Stimulated activated CD4-positive, alpha-beta T cell treated with anti-CD3 and anti-CD28 coated beads, Interleukin-1b, Interleukin-23, amount 100 ng/mL, for 1 hour (primary cell): Measurements from ENCODE around the gene KCTD3.

Source experiments
- DNase-seq, 2 donors: peaks; one replicate each; pipeline ENCODE4 v3.0.0-alpha.2; 2020; ENCODE audit warnings: low read depth in 2 of 2

KCTD3 gene

DNA sequence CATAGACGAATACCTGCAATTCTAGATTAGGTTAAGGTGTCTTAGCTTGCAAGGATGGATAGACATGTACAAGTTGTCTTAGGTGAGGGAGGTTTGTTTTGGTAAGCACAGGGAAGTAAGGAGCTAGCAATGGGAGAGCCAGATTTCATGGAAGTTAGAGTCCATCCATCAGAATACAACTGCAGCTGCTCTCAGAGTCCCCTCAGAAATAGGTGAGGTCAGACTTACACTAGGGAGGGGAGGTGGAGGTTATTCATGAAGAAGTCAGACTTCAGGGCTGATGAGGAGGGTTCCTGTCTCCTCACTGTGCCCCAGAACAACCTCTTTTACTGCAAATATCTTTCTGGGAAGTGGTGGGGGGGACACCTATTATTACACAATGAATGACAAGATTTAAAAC, 85.3 kb downstream of the KCTD3 start:
- no peak for DNase-seq

DNA sequence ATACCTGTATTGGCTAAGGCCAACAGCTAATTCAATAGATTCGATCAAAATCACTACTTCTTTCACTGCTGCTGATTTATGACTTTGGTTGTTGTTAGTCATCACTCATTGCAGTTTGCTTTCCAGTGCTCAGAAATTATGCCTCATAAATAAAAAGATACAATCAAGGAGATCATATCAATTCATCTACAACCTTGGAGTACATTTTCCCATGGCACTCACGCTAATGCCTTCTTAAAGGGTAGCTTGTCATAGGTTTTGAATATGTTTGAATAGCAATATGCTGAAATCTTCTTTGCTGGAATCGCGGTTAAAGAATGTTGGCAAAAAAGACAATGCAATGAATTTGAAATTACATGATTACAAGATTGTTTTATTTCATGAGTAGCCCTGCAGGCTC, 89.9 kb downstream of the KCTD3 start:
- DNase-seq = no peak

DNA sequence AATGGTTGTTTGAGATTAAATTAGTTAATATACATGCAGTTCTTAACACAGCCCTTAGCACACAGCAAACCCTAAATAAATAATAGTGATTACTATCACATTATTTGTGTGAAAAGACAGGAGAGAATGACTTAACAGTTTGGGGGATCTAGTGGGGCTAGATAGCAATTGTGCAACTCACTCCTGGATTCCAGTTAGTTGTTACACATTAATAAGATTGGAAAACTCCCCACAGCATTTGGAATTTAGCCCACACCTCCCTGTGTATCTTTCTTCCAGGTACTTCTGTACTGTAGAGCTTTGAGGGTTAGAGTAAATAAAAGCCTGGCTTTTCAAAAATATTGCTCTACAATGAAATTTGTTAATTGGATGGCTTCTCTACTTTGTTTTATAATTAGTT, 93.2 kb downstream of the KCTD3 start:
- DNase-seq = no peak

DNA sequence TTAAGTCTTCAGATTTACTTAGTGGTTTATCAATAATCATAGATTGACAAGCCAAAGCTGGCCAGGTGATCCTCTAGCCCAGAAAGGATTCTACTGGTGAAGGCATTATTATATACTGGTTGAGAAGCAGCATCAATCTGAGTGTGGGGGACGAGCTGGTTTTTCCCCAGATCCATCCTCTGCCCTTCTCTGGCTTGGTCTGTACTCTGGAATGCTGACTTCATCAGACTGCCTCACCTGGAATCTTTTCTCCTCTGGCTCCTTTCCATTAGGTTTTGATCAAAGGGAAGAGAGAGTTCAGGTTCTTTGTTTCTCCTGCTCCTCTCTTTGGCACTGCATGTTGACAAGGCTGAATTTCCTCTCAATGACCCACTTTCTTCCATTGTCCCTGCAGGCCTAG, 93.9 kb downstream of the KCTD3 start:
- DNase-seq = no peak

DNA sequence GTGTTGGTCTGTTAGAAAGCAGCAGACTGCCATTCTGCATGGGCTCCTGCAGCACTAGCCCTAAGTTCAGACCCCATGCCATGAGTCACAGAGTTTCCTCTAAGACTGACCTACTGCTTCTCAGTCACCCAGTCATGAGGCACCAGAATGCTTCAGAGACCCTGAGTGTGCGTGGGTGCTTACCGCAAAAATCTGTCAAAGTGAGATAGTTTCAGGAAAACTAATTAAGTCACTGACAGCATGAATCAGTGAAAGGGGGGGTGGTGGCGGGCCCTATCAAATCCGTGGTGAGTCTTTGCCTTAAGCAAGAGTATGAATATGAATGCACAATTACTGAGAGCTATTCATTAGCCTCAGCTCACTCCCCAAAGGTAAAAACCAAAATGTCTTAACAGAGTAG, 98.1 kb downstream of the KCTD3 start:
- no peak for DNase-seq

DNA sequence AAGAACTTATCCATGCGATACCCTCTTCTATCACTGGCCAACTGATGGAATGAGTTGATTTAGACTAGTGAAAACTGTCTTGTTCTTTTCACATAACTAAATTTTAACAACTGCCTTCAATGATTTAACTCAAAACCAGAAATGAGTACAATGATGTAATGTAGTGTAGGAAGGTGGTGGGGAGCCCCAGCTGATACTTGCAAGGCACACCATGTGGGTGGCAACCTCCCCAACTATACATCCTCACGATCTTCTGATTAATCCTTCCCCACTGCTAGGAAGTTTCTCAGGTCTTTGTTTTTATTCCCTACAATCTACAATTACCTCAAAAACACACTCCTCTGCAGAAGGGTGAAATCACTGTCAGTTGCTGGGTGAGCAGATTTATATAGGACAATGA, 100.7 kb downstream of the KCTD3 start:
- no peak for DNase-seq

DNA sequence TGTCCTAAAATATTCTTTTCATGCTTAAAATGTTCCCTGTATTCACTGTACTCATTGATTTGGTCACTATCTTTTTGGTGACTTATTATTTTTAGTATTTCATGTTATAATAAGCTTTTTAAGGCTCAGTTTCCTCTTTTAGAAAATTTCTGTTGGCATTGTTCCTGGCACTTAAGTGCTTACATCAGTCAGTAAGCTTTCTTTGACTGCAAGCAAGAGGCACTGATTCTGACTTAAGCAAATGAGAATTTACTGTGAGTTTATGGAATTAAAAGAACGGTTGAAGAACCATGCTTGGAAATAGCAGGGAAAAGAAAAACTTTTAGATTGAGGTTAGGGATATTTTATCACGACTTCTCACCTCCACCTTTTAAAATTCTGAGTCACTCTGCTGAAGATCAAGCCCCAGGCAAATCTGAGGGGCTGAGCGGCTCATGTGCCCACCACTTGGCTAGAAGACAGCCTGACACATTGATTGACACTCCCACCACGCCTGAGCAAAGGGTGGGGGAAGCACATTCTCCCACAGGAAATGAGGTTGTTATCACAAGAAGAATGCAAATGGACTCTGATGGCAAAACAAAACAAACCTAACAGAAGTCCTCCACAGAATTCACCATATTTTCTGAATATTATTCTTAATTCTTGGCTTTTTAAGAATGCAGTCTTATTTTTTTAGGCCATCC, 102.8 kb downstream of the KCTD3 start:
- no peak for DNase-seq
